UCSD-AML1 (cell line): ENCODE results near the gene THRB.

Experiments used
- DNase-seq: peaks from one replicate; lab custom pipeline; 2025; ENCODE audit not compliant: unreplicated experiment; lab: John Stamatoyannopoulos, UW

THRB gene

GRCh38 chr3:24494618-24495325 lies at the start of gene THRB:
Gene THRB, minus strand, starts transcription at chr3:24494850.
- DNase-seq = no peak

- DNase-seq = no peak
Observed at GRCh38 chr3:24541935-24542334, 47.3 kb upstream of the THRB start.

- DNase-seq = no peak
Observed at GRCh38 chr3:24540821-24541220, 46.2 kb upstream of the THRB start.

- no peak for DNase-seq
Observed at GRCh38 chr3:24539699-24540098, 45.0 kb upstream of the THRB start.

GRCh38 chr3:24538891-24539290 lies 44.2 kb upstream of the THRB start:
- DNase-seq = no peak

- no peak for DNase-seq
Observed at GRCh38 chr3:24533561-24534193, 39.0 kb upstream of the THRB start.

- no peak for DNase-seq
Observed at GRCh38 chr3:24530471-24530870, 35.8 kb upstream of the THRB start.

GRCh38 chr3:24529210-24529609 lies 34.6 kb upstream of the THRB start:
- DNase-seq = no peak

- no peak for DNase-seq
Observed at GRCh38 chr3:24526640-24527212, 32.1 kb upstream of the THRB start.

- DNase-seq = no peak
Observed at GRCh38 chr3:24525557-24525956, 30.9 kb upstream of the THRB start.

GRCh38 chr3:24525022-24525421 lies 30.4 kb upstream of the THRB start:
- no peak for DNase-seq

GRCh38 chr3:24523988-24524727 lies 29.5 kb upstream of the THRB start:
- DNase-seq = no peak

GRCh38 chr3:24523215-24523614 lies 28.6 kb upstream of the THRB start:
- DNase-seq = no peak

GRCh38 chr3:24522146-24522579 lies 27.5 kb upstream of the THRB start:
- DNase-seq = no peak

GRCh38 chr3:24521420-24522145 lies 26.9 kb upstream of the THRB start:
- DNase-seq = no peak

GRCh38 chr3:24520976-24521419 lies 26.3 kb upstream of the THRB start:
- no peak for DNase-seq

- DNase-seq = no peak
Observed at GRCh38 chr3:24520101-24520495, 25.4 kb upstream of the THRB start.

GRCh38 chr3:24519368-24520100 lies 24.9 kb upstream of the THRB start:
- no peak for DNase-seq

GRCh38 chr3:24518990-24519367 lies 24.3 kb upstream of the THRB start:
- DNase-seq = no peak

- no peak for DNase-seq
Observed at GRCh38 chr3:24514119-24514518, 19.5 kb upstream of the THRB start.
